GM21619 (cell line): ENCODE results near the gene ORM2.
"Not testable (repeated sequence)": the region's sequence is repeated elsewhere in the genome, so short reads cannot be mapped to it uniquely, and the experiment has no call there.

Experiments
- ATAC-seq: cut with Tn5 transposase; IDR thresholded peaks from one replicate; pipeline ENCODE4 v1.9.1; 2021; ENCODE audit not compliant: unreplicated experiment

ORM2 gene

DNA sequence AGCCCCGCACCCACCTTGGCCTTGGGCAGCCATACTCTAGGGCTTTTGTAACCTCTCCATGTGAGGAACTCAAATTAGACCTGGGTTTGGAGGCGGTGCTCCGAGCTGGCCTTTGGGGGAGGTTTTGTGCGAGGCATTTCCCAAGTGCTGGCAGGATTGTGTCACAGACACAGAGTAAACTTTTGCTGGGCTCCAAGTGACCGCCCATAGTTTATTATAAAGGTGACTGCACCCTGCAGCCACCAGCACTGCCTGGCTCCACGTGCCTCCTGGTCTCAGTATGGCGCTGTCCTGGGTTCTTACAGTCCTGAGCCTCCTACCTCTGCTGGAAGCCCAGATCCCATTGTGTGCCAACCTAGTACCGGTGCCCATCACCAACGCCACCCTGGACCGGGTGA is at the start of gene ORM2:
ORM2 (plus strand) TSS at position 245 of the 398 bp plus-strand sequence; CDS start at position 281, 36 bp downstream.
- not testable (repeated sequence) for ATAC-seq

DNA sequence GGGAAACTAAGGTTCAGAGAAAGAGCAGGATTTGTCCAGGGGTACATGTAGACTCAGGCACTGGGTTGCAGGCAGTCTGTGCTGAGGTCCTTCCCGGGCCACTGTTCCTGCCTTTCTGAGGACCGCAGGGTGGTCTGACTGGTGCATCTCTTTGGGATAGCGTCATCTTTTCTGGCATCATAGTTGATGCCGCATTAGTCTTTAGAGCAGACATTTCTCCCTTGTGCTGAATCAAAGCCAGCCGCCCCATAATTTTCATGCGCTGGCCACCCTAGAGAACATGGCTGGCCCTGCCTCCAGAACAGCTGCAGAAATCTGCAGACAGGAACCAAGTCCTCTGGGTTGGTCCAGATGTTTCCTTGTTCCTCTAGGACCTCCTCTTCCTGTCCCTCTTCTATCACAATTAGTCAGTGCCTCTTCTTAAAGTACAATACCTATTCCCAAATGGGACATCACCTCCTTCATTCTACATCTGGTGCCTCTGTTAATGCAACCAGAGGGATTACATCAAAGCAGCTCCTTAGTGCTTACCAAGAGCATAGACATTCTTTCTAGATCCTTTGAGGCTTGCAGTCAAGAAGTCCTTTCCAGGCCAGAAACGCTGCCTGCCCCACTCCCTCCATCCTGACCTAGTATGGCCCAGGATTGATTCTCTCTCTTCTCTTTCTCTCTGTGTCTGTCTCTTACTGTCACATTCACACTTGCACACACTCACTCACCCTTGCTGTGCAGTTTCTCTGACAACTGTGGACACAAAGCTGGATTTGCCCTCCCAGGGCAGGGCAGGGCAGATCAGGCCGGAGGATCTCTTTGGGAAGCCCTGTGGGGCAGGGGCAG is 48.8 kb upstream of the ORM2 start:
- ATAC-seq = no peak

DNA sequence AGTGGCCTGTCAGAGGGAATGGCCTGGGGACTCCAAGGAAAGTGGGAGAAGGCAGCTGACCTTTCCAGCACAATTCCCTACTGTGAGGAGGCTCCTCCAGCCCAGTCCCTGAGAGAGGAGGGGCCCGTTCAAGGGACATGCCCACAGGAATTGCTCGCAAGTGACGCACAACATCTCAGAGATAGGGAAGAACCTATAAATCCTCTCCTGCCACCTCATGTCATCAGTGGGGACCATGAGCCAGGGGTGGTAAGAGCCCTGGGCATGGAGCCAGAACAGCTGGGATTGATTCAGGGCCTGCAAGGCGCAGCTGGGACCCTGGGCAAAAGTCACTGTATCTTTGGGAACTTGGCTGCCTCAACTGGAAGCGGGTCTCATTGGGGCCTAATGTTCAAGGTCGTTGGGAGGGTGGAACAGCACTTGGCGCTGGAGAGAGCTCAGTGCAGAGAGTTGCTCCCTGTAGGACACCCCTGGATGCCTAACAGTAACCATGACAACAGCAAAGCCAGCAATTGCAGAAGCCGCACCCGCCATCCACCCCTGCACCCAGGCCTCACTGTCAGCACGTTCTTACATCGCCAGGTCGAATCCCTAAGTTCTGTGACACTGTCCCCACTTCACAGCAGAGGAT is 48.1 kb upstream of the ORM2 start:
- ATAC-seq = no peak

DNA sequence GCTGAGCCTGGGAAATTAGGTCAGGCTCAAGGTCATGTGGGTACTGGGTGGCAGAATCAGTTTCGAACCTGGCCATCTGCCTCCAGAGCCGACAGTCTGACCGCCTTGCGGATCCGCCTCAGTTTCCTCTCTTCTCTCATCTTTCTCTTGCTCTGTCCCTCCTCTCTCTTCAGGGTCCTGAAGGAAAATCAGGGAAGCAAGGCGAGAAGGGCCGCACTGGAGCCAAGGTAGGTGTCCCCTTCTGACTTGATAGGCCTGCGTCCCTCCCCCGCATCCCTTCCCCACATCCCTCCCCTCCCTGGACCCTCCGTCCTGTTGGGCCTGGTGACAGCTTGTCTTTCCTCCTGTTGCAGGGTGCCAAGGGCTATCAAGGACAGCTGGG is 47.6 kb upstream of the ORM2 start:
- no peak for ATAC-seq

DNA sequence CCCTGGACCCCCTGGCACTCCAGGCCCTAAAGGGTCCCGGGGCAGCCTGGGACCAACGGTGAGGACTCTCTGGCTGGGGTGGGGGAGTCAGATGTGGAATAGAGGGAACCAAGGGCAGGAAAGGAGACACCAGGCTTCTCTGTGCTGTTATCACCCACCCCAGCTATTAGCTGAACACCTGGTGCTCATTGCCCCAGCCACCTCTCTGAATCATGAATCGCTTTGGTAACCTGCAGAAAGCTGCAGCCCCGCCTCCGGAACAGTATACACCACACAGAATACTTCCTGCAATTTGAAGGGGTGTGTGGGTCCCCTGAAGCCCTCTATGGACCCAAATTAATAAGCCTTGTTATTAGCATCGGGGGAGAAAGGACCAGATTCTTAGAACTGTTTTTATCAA is 47.2 kb upstream of the ORM2 start:
- ATAC-seq = no peak

DNA sequence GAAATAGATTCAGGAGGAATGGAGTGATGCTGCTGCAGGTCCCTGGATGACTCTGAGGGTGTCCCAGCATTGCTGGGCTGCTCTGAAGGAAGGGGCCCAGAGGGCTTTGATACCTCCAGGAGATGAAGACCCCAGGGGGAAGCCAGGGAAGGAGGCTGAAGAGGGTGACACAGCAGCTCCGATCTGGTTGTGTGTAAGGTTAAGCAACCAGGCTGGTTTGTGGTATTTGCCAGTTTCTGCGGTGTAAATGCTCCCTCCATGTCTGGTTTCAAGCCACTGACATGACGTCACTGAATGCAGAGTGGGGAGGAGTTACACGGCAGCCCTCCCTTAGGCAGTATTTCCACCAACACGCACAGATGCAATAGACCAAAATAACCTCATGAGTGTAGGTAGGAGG is 46.7 kb upstream of the ORM2 start:
- no peak for ATAC-seq

DNA sequence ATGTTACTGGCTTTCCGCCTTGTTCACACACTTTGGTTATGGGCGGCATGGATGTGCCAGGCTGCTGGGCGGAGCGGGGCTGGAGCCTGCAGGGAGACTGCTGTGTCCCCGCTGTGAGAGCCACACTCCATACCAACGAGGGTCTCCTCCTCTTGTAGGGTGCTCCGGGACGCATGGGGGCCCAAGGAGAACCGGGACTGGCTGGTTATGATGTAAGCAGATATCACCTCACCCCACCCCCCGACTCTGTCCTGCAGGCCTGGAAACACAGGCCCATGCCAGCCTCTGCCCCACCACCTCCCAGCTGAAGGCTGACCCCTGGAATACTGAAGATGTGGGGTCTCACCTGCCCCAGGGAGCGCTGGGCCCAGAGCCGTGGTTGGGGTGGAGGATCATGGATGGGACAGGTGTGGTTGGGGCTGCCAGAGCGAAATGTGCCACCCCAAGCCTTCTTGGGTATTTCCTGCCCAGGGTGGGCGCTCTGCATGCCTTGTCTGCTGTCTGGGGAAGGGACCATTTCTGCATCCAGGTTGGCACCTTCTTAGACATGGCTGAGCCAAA is 46.0 kb upstream of the ORM2 start:
- no peak for ATAC-seq

DNA sequence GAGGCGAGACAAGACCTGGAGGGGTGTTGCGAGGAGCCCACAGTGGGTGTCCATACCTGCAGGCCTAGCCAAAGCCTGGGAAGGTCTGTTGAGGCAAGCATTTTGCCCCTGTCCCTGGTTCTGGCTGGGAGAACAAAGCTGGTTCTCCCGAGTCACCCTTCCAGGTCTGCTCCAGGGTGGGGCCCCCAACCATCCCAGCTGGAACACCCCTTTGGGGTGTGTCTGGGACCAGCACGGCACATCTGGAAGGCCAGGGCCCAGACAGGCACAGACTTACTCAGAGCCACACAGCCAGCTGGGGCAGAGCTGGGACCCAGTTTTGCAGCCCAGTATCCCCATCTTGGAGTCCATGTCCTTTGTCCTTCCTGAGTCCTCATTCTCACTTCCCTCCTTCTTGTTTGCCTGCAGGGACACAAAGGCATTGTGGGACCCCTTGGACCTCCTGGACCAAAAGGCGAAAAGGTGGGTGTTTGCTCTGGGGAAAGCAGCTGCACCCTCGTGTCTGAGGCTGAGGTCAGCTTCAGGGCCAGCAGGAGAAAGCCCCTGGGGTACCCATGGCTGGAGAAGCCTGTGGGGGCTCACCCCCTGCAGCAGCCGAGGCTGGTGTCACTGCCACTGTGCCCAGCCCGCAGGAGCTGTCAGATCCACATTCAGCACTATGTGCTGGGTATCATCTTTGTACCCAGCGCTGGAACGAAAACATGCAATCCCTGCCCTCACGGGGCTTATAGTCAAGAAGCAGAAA is 45.2 kb upstream of the ORM2 start:
- ATAC-seq = no peak

DNA sequence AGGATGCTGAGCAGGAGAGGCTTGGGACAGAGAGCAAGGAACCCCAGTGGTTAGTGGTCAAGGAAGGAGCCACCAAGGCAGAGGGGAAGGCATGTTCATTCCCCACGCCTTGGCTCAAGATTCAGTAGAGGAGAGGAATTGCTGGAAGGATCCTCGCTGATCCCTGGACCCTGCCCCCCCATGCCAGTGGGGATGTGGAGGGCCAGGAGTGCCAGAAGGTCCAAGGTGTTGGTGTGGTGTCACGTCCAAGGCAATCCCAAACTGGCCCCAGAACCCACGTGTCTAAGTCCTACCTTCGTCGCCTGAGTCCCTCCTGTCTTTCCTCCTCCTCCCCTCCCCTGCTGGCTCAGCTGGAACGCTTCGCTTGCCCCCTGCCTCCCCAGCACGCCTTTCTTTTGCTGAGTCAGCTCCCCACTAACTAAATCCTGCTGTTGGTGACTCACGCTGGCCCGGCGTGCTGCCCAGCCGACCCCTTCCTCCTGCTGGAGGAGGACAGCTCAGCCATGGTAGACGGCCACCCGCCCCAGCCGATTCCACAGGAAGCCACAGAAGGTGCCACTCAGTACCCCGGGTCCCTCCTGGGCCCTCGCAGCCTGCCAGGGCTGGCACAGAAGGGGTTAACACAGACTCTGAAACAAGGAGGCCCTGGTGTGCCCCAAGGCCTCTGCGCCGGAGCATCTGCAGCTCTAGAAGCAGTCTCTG is 44.4 kb upstream of the ORM2 start:
- no peak for ATAC-seq

DNA sequence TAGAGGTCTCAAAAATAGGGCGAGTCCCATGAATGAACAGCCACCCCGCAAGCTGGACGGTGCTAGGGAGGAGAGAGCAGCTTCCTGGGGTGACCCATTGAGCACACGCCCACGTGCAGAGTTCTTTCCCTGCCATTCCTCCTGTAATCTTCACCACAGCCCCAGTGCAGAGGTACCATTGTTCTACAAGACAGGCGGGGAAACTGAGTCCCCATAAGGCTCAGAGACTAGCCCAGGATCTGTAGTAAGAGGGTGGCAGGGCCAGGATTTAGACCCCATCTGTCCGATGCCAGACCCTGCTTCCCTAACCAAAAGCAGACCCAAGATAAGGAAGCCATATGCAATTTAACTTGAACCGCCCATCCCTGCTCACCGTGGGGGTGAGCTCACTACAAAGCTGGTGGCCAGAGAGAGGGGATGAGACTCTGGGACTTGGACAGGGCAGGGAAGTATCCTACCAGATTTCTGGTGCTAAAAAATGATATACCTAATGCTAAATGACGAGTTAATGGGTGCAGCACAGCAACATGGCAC is 43.5 kb upstream of the ORM2 start:
- ATAC-seq = no peak

DNA sequence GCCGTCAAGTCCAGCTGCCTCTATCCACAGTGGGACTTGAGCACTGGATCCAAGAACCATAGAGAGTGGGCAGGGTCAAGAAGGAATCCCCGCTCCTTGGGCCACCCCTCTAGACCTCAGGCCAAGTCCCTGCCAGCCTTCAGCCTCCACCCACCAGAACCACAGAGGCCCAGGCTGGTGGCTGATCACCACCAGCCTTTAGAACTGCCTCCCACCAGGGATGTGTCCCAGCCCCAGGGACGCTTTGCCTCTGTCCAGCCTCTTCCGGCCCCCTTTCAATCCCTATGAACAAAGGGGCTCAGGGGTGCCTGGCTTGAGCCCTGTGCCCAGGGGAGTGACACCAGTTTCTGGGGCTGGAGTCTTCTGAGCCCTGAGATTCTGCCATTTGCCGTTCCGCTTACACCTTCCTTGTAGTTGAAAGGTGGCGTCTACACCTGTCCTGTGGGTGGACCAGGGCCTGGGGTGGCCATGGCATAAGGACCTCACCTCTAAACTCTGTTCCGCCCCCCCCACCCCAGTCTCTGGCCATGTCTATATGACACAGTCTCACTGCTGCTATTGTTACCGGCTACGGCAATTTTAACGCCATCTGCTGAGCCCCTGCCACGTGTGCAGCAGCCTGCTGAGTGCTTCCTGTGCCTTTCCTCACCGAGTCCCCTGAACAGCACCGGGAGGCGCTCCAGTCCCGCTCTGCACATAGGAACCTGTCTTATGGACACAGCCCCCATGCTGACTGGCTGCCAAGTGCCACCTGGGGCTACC is 42.5 kb upstream of the ORM2 start:
- no peak for ATAC-seq

DNA sequence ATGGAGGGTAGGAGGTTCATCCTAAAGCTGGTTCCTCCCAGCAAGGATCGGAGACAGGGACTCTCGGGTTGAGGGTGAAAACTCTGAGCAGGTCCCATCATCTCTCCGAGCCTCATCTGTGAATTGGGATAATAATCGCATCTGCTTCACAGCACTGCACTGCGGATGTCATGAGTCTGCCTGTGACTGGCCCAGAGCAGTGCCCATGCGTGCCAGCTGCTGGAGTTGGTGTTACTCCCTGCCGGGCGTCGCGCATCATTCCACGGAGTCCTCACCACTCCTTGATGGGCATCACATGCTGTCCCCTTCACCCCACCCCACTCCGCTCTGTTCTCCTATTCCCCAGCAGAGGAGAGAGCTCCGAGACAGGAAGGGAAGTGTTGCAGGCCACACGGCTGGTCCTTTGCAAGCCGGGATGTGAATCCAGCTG is 41.9 kb upstream of the ORM2 start:
- ATAC-seq = no peak

DNA sequence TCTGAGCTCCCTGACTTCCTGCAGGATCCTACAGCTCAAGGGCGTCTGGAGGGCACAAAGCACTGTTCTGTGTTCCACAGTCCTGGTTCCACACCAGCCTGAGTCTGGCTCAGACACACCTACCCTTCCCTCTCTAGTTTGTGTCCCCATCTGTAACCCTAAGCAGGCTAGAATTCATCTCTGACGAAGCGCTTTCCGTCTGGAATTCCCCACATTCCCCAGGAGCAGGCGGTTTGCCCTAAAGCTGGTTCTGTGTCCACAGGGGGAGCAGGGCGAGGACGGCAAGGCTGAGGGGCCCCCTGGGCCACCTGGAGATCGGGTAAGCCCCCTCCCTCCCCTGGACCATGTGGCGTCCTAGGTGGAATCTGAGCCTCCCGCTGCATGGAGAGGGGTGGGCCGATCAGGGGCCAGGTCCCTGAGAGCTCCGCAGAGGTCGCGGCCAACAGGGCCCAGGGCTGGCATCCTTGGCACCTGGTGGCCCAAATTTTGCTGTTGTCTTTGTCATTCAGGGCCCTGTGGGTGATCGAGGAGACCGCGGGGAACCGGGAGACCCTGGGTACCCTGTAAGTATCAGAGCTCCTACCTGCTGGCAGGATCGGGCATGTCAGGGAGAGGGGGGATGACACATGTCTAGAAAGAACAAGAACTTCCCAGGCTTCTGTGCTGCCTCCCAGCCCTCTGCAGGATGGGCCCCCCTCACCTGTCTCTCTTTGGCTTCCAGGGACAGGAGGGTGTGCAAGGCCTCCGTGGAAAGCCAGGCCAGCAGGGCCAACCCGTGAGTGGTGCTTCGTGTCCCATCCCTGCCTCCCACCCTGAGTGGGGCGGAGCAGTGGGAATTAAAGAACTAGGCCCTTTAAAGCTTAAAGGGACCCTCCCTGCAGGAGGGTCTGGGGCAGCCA is 41.2 kb upstream of the ORM2 start:
- ATAC-seq = no peak

DNA sequence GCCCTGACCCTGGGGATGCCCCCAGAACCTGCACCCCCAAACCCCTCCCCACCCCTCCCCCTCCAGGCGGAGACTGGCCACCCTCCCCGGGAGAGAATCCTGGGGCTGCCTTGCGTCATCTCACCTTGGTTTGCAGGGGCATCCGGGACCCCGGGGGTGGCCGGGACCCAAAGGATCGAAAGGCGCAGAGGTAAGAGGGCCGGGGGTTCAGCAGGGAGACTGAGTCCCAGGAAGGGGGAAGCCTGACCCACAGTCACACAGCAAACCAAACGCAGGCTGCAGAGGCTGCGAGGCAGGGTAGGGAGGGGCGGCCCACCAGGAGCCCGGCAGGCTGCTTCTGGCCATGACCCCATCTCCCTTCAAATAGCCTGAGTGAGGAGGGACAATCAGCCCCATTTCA is 40.6 kb upstream of the ORM2 start:
- no peak for ATAC-seq

DNA sequence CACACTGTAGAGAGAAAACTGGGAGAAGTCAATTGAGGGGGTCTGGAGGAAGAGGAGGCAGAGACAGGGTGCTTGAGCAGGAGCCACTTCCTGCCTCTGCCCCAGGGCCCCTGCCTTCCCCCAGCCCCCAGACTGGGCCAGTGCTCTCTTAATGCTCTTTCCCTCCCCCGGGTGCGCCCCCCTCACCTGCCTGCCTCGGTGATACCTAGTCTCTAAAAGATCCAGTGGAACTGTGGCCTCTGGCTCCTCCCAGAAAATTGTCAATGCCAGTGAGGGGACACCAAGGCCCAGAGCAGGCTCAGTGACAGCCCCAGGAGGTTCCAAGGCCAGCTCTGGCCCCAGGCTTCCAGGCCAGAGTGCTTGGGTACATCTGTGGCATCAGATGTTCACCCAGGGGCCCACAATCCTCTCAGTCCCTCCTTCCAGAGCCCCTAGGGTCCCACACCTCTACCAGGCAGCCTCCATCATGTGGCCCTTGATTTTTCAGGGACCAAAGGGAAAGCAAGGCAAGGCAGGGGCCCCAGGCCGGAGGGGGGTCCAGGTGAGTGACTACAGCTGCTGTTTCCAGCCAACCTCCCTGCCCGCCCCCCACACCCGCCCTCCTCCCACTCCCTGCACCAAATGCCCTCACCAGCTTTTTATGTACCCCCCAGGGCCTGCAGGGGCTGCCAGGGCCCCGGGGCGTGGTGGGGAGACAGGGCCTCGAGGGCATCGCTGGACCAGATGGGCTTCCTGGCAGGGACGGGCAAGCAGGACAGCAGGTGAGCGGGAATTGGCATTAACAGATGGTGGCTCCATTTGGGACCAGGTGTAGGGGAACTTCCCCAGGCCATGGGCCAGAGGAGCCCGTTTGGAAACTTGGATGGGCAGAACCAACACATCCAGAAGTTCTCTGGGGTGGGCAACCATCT is 39.8 kb upstream of the ORM2 start:
- ATAC-seq = no peak

DNA sequence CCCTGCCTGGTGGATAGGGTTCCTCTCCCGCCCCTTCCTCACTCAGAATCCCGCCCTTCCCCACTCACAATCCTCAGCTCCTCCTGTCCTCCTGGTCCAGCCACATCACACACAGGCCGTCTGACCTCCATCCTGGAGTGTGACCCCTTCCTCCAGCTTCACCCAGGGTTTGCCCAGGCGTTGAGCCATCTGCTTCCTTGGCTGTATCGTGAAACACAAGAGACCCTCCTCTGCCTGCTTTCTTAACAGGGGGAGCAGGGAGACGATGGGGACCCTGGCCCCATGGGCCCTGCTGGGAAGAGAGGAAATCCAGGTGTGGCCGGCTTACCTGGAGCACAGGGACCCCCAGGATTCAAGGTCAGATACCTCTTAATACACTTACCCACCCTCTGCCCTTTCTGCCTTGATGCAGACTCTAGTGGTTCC is 39.1 kb upstream of the ORM2 start:
- no peak for ATAC-seq

DNA sequence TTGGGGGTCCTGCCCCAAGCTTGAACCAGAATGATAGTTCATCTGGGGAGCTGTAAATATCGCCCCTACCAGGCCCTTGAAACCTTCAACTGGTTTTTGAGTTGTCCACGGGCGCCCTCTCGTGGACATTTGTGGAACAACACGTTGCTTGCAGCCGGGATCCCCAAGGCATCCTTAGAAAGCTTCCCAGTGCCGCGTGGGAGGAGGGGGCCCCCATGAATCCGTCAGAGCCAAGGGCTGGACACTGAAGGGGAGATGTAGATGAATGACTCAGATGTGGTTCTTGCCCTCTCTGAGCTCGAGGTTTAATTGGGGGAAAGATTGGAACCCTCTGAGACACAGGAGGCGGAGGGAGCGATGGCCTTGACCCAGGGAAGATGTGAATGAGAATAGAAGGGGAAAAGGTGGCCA is 38.6 kb upstream of the ORM2 start:
- no peak for ATAC-seq
